Kidney glomerular epithelial cell (primary cell): ENCODE results near the gene LOXL3.
"Not testable (repeated sequence)": the region's sequence is repeated elsewhere in the genome, so short reads cannot be mapped to it uniquely, and the experiment has no call there.

Experiments used
- DNase-seq: peaks from one replicate; lab custom pipeline; 2025; lab: John Stamatoyannopoulos, UW

LOXL3 gene

DNA sequence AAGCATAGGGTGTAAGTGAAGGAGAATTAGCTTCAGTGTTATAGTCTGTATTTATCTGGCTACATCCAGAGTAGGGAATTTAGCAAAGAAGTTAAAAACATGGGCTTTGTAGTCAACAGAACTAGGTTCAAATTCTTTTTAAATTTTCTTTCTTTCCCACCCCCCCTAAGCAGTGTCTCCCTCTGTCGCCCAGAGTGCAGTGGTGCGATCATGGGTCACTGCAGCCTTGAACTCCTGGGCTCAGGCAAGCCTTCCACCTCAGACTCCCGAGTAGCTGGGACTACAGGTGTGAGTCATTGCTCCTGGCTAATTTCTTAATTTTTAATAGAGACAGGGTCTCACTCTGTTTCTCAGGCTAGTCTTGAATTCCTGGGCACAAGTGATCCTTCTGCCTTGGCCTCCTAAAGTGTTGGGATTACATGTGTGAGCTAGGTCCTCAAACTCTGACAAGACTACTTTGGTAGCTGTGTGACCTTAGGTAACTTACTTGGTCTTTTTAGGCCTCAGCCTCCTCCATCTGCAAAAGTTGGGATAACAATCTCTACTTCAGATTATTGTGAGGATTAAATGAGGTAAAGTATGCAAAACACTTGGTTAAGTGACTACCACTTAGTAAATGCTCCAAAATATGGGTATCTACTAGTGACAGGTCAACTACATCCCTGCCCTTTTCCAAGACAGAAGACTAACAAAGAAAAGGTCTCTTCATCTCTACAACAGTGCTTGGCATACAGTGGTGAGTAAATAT is 18.6 kb upstream of the LOXL3 start:
- no peak for DNase-seq

DNA sequence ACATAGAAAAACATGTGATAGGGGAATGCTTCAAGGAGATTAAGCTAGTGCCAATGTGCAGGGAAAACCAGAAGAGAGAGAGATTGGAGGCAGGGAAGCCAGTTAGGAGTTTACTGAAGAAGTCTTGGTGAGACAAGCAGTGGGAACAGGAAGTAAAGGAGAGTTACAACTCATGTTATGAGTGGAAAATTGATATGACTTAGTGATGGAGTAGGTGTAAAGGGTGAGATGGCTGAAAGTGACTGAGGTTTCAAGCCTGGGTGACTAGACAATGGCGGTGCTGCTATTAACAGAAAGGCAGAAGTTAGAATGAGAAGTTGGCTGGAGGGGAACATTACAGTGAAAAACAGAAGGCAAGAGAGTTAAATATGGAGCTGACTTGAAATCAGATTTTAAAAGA is 17.3 kb upstream of the LOXL3 start:
- DNase-seq, result no peak

DNA sequence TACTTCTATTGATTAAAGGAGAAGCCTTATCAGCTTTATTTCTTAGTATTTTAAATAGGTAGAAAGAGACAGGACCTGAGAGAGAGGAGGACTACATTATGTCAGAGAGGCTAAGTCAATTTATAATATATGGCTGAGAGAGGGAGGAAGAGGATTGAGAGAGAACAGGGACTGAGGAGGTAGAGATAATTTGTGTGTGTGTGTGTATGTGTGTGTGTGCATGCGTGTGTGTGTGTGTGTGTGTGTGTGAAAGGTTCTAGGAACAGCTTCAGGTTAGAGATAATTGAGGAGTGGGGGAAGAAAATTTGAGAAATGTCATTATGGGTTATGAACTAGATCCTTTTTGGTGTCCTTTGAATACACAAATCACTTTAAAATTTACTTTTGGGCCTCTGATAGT is 15.9 kb upstream of the LOXL3 start:
- DNase-seq, result no peak

DNA sequence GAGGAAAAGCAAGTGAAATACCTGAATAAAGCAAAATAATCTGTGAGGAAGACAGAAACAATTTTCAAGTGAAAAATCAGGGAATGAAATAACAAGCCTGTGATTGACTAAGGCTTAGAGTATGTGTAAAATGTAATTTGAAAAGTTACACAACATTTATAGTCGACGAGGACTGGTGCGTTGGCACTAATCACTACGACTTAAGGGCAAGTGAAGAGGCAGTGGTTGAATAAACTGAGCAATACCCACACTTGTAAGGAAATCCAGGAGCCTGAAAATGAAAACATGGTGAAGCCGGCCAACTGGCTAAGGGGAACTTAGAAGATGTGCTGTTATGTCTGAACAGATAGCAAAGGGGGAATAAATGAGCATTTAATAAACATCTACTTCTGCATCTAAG is 14.1 kb upstream of the LOXL3 start:
- peak; percentile 47 for DNase-seq

DNA sequence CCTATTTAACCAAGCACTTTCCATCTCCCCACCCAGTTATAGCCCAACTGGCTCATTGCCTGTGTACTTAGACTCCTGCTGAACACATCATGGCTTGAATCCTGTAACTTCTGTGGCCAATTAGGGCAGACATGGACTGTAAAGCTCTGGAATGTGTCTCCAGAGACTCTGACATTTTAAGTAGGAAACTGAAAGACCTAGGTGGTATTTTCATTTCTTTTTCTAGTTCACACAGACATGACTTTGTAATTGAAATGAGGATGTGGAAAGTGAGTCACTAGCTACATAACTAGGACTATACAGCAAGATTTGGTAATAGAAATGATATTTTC is 13.0 kb upstream of the LOXL3 start:
- peak; percentile 71 for DNase-seq

DNA sequence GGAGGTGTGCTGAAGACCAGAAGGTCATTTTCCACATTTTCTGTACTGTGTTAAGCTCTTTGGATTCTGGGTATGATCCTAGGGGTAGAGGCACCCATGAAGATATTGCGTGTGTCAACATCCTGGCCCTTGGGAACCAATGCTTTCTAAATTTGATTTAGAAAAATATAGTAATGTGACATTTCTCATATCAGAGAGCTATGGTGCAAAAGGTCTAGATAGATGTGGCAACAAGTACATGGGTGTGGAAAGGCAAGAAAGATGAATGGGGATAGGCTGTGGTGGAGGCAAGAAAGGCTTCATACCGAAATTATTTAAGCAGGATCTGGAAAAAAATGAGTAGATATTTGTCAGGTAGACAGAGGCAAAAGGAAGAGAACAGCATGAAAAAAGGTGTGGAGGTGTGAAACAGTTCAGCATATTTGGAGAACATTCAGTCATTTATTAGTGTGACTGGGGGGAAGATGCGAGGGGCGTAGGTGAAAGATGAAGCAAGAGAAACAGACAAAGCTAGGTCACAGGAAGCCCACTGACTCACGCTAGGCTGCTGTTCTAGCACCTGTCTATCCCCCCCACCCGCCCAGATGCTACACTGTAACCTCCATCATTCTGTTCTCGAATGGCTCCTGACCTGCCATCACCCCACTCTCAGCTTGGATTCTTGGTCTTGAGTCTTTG is 12.5 kb upstream of the LOXL3 start:
- DNase-seq, result no peak

DNA sequence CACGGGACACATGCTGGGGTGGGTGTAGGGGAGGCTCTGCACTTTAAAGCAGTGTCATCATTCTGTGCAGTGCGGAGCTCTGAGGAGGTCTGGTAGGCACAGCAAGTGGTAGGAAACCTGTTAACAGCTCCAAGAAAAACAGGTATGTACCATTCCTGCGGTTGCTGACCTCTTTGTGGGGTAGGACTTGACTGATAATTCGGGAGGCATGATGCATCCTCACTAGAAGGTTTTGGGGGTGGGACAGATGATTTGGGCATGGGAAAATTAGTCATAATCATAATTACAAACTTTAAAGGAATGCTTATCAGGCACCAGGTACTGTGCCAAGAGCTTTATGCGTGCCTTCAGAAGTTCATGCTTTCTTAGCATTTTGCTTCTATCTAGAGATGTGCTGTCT is 10.5 kb upstream of the LOXL3 start:
- DNase-seq, result peak; percentile 50

DNA sequence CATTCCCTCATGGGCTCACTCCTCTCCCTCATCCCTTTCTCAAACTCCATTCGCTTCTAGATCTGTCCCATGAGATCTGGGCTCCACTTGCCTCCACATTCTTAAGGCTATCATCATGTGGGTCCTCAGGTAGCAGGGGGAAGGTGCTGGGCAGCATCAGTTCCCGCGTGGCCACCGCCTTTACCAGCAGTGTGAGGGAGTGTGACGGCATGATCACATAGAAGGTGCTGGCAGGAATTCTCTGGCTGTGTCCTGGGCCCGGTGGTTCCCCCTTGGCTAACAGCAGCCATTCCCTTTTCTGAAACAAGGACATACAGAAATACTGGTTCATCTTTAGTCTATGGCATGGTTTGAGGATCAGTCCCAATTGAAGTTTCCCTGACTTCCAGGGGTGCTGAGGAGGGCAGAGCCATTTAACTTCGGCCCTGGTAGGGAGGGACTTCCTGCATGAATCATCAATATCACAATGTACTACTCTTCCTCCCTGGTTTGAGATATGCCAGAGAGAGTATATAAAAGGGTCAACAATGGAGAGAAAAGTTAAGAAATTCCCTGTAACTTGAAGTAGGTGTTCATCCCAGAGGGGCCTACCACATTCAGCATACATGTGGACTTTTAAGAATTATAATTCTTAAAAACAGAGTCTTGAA is 8.5 kb upstream of the LOXL3 start:
- DNase-seq, result no peak

DNA sequence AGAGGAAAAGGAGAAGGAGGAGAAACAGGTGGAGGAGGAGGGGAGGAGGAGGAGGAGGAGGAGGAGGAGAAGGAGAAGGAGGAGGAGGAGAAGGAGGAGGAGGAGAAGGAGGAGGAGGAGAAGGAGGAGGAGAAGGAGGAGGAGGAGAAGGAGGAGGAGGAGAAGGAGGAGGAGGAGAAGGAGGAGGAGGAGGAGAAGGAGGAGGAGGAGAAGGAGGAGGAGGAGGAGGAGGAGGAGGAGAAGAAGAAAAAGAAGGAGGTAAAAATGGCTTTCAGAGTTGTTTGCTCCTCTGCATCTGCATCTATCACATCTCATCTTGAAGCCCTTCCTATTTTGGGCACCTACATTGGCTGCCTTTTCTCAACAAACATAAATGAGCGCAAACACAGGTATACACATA is 7.3 kb upstream of the LOXL3 start:
- DNase-seq, result not testable (repeated sequence)

DNA sequence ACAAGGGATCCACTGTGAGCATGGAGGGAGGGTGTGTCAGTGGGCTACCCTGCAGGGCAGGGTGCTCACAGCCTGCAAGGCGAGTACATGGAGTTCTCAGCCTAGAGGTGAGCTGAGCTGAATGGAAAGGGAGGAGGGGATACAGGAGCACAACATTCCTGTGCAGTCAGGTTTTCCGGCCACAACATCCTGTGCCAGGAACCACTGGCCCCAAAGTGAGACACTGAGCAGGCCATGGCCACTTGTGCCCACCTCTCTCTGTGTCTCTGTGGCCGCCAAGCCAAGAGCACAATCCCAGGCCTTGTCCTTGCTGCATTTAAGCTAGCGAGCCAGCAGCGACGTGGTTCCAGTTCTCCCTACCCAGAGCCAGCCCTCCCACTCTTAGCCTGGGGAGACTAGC is 6.8 kb upstream of the LOXL3 start:
- DNase-seq, result peak; percentile 52

DNA sequence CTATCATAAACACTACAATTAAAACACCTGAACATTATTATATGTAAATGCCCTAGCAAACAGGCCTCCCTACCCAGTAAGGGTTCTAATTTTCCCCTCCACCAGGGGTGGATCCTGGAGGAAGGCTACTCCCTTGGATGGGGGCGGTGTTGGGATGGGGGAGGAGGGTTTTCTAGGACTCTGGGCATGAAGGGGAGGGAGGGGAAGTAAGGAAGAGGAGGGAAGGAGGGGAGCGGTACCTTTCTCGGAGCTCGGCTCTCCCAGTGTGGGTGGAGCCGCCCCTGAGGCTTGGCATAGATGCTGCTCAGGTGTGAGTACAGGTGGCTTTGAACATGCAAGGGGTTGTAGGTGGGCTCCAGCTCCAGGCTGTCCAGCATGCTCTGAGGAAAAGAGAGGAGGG is 6.2 kb upstream of the LOXL3 start:
- no peak for DNase-seq

DNA sequence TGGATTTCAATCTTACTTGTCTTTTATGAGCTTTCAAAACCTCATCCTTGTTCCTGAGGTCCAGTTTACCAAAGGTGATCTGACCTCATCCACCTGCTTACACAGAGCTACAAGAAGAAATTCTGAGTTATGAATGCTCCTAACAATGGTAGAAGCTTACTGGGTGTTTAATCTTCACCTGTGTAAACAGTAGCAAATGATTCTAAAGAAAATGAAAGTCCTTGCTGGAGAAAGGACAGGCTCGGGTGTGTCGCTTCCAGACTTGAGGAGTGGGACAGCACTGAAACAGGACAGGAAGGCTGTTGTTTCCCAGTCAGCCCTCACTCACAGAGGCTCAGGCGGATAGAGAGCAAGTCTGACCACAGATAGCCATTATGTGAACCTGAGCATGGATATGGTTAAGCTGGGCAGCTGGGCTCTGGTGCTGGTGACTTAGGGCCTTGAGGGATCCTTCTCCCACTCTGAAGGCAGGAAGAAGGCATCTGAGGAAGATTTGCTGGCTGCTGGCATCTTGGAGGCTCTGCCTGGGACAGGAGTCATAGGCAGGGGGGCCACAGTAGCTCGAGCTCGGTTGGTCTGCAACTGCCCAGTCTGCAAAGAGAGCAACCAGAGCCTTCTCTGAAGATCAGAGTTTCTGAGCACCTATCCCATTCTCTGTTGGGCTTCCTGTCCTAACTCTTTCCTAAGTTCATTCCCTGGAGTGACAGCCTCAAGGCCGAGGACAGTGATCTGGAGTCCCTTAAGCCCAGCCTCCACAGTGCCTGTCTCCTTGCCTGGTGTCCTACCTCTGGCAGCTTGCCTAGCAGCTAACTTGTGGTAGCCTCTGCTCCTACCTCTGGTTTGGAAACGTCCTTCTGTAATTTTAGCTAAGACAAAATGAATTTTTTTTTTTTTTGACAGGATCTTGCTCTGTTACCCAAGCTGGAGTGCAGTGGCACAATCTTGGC is 4.8 kb upstream of the LOXL3 start:
- DNase-seq, result no peak

DNA sequence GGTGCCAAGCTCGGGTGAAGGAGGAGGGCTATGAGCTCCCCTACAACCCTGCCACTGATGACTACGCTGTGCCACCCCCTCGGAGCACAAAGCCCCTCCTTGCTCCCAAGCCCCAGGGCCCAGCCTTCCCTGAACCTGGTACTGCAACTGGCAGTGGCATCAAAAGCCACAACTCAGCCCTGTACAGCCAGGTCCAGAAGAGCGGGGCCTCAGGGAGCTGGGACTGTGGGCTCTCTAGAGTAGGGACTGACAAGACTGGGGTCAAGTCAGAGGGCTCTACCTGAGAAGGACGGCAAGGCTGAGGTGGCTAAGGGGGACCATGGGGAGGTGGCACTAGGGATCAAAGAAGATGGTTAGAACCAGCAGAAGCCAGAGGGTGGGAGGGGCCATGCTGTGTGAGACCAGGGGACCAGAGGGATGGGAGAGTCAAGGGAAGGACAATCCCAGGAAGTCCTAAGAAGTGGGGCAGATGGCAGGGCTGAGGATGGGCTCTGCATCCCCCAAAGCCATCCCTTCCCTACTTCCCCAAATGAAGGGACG is 3.2 kb upstream of the LOXL3 start:
- no peak for DNase-seq

DNA sequence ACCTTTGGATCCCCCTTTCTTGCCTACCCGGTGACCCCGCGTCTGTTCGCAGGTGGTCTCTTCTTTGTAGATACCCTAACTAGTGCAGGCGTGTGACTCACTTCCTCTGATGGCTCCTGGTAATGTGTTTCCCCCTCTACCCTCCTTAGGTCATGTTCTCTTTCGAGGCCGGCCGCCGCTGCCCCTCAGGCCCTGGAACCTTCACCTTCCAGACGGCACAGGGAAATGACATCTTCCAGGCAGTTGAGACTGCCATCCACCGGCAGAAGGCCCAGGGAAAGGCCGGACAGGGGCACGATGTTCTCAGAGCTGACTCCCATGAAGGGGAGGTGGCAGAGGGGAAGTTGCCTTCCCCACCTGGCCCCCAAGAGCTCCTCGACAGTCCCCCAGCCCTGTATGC is 2.4 kb upstream of the LOXL3 start:
- no peak for DNase-seq

DNA sequence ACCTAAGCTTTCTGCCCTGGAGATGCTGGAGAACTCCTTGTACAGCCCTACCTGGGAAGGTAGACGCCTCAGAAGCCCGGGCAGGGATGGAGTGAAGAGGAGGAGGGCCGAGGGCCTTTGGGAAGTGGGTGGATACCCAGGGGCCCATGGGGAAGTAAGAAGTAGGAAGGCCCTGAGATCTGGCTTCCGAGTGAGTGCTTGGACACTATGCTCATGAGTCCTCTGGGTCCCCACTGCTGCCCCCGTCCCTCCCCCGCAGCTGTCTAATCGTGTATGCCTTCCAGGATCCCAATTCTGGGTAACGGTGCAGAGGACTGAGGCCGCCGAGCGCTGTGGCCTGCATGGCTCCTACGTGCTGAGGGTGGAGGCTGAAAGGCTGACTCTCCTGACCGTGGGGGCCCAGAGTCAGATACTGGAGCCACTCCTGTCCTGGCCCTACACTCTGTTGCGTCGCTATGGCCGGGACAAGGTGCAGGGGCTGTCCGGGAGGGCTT is 1.9 kb upstream of the LOXL3 start:
- DNase-seq, result no peak

DNA sequence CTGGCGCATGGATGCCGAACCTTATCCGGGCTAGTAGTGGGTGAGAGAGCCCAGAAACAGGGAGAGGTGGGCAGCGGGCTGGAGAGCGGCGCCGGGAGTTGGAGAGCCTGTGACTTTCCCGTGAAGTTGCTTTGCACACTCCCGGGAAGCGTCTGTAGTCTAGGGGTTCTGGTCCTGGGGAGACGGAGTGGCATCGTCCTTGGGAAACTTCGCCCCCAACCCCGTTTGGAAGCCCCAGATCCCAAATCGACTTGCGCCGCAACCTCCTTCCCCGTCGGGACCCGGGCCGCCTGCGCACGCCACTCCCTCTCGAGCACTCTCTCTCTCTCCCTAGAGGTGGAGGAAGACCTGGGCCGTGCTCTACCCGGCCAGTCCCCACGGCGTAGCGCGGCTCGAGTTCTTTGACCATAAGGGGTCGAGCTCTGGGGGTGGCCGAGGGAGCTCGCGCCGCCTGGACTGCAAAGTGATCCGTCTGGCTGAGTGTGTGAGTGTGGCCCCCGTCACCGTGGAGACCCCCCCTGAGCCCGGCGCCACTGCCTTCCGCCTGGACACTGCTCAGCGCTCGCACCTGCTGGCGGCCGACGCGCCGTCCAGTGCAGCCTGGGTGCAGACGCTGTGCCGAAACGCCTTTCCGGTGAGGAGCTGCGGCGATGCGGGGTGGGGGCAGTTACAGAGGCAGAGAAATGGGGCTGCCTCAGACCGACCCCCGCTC is 1.2 kb upstream of the LOXL3 start:
- DNase-seq, result peak; percentile 25

DNA sequence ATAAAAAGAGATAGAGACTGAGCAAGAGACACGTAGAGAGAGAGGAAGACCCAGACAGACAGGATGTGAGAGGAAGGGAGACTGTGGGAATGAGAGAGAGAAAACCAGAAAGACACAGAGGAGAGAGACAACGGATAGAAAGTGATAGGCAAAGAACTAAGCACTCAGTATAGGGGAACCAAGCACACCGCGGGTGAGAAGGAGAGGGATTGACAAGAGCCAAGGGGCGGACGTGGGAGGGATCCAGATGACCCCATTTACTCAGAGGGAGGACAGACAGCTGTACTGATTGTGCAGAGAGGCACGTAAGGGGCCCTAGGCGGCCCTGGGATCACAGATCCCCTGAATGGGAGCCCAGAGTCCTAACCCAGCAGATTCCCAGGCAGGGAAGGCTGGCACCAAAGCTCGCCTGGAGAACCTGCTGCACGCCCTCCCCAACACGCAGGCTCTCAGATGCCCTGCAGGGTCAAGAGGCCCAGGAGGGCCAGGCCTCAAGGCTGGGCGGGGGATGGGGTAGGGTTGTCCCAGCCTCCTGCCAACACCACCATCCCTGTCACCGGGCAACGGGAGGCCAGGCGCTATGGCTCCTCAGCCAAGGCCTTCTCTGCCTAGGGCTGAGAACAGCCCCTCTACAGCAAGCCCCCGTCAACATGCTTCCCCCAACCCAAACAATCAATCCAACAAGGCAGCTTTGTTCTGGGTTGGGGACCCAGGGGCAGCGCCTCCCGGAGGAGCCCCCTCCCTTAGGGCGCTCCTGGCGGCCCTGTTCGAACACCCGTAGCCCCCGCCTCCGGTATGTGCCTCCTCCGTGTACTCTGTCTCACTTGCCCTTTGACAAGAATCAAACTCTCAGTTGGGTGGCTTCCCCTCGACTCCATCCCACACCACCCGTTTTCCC is 579 bp downstream of the LOXL3 start:
- DNase-seq, result no peak

DNA sequence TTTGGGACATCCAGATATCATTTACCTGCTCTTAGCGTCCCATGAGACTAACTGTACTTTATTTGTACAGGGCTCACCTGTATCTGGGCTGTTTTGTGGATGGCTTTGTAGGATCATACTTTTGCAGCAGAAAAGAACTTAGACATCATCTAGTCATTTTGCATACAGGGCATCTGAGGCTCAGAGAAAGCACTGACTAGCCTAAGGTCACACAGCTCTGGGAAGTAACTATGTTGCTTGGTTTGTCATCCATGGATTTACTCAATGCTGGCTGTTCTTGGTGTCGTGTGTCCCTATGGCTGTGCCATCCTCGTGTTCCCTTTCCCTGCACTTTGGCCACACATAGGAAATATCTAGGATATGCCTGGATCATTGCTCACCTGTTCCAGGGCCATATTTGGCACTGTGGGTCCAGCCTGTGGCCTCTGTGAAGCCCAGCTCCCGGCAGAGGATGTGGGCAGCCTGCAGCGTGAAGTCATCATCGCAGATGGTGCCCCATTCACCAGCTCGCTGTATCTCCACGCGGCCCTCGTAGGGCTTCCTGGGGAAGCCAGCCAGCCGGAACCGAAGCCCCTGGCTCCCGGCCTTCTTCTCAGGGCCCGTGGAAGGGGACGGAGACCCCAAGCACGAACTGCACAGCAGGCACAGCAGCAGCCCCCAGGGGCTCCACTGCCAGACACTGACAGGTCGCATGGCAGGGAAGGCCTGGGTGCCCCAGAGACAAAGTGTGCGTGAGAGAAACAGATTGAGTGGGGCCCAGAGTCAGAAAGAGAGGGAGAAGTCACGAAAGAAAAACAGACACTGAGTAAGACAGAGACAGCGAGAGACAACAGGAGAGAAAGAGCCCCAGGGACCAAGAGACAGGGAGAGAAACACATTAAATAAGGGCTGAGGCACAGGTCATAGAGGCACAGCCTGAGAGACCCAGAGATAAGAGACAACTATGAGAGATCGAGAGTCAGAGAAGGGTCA is 1.5 kb downstream of the LOXL3 start:
- no peak for DNase-seq

DNA sequence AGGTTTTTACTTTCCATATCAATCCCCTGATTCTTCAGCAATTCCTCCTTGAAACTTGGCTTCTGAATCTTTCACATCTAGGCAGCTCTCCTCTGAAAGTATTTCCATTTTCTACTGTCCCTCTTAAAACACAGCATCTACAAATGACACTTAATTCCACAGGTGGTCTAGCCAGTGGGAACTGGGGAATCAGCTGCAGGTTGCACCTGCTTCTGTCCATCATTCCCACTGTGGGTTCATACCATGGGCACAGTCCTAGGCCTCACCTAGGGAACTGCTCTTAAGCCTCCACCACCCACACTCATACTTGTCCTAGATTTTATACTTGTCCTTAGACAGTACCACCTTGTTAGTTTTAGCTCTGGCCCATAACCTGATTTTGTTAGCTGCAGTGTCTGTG is 2.2 kb downstream of the LOXL3 start:
- DNase-seq, result no peak
